K562 (cell line): ENCODE data around the gene R3HDM2. TPM values are rescaled to one million over a fixed set of nuclear protein-coding genes. Genes with fewer than 3 reads are reported as not detected.
A peak's percentile ranks its signal among the peaks of the same experiment; 100 is the strongest.

ENCODE experiments used
- CREBBP ChIP-seq: IDR thresholded peaks from one replicate; pipeline ENCODE4 v1.6.1; 2012; ENCODE audit warnings: low read depth, mild to moderate bottlenecking, control low read depth, inconsistent platforms, low read length
- EWSR1 ChIP-seq: fragments of 450-650 bp; IDR thresholded peaks from 2 replicates; pipeline ENCODE4 v1.6.1; 2018; ENCODE audit warnings: borderline replicate concordance, mild to moderate bottlenecking, low read depth, moderate library complexity; ENCODE audit not compliant: partially characterized antibody
- HMGN3 ChIP-seq: IDR thresholded peaks from 2 replicates; pipeline ENCODE4 v1.6.1; 2011; ENCODE audit warnings: borderline replicate concordance, low read depth, mild to moderate bottlenecking, mixed read lengths, low read length; ENCODE audit not compliant: insufficient read length; ENCODE audit errors: extremely low read depth
- KAT7 ChIP-seq: sonication (generic); formaldehyde crosslinking; IDR thresholded peaks from 2 replicates; pipeline ENCODE4 v1.8.0; 2022; ENCODE audit warnings: missing genetic modification reagents, mild to moderate bottlenecking, borderline replicate concordance
- MTA3 ChIP-seq: fragments of 450-650 bp; formaldehyde crosslinking; IDR thresholded peaks from 2 replicates; pipeline ENCODE4 v1.6.1; 2017; ENCODE audit warnings: mild to moderate bottlenecking, borderline replicate concordance
- MYC ChIP-seq, 2 experiments: fragments of 250-450 bp in 1 of 2; sonication (Bioruptor Pico) in 1 of 2; IDR thresholded peaks; 2 replicates each; pipeline versions ENCODE4 v1.5.1 to v1.6.1; 2012 to 2021; ENCODE audit warnings: low read depth in 2 of 2, borderline replicate concordance in 1 of 2, improper control_type of control experiment in 1 of 2, low read length in 1 of 2, mild to moderate bottlenecking in 1 of 2, moderate library complexity in 1 of 2
- RAD21 ChIP-seq, 2 experiments: fragments of 250-450 bp in 1 of 2; fragments of 450-650 bp in 1 of 2; sonication (Bioruptor Pico) in 1 of 2; formaldehyde crosslinking in 1 of 2; IDR thresholded peaks in 1 of 2; conservative IDR thresholded peaks in 1 of 2; 2 replicates each; pipeline versions ENCODE4 v1.4.0 to v1.8.0; 2020 to 2022; ENCODE audit warnings: mild to moderate bottlenecking in 2 of 2, moderate library complexity in 1 of 2
- RFX7 ChIP-seq: fragments of 250-450 bp; sonication (Bioruptor Pico); IDR thresholded peaks from 2 replicates; pipeline ENCODE4 v1.5.1; 2021; ENCODE audit warnings: mild to moderate bottlenecking
- STAG1 ChIP-seq: sonication (generic); formaldehyde crosslinking; IDR thresholded peaks from 2 replicates; pipeline ENCODE4 v1.5.0; 2020; ENCODE audit warnings: missing genetic modification reagents, borderline replicate concordance
- SUPT5H ChIP-seq: fragments of 450-650 bp; IDR thresholded peaks from 2 replicates; pipeline ENCODE4 v1.6.1; 2016
- TAF1 ChIP-seq: IDR thresholded peaks from 2 replicates; pipeline ENCODE4 v1.6.1; 2011; ENCODE audit warnings: mild to moderate bottlenecking, low read length, moderate library complexity; ENCODE audit not compliant: insufficient read depth, control insufficient read depth, severe bottlenecking; ENCODE audit errors: extremely low read depth
- TAF9B ChIP-seq: fragments of 450-650 bp; IDR thresholded peaks from 2 replicates; pipeline ENCODE4 v1.6.1; 2018; ENCODE audit warnings: mild to moderate bottlenecking; ENCODE audit not compliant: partially characterized antibody
- ZNF224 ChIP-seq: sonication (generic); formaldehyde crosslinking; IDR thresholded peaks from 2 replicates; pipeline ENCODE4 v1.8.0; 2022; ENCODE audit warnings: mild to moderate bottlenecking, missing genetic modification reagents
- ZNF79 ChIP-seq: fragments of 250-450 bp; sonication (Bioruptor Pico); IDR thresholded peaks from 2 replicates; pipeline ENCODE4 v1.4.0; 2020; ENCODE audit warnings: low read depth, mild to moderate bottlenecking, moderate library complexity
- polyA plus RNA-seq, 8 experiments: library from polyadenylated mRNA; depleted of rRNA in 4 of 8; stranded (reverse) in 5 of 8; unstranded in 3 of 8; fragments of >200 nt; fragmentation: Nextera tagmentation in 2 of 8; fragmentation: Illumina TruSeq in 1 of 8; extraction: Ambion mirVana in 2 of 8; extraction: Trizol in 1 of 8; gene quantifications; 2 replicates each; pipeline versions ENCODE4 v1.2.1 to v1.2.3, GENCODE V29; 2011 to 2014; ENCODE audit warnings: inconsistent platforms in 1 of 8, missing spikeins in 1 of 8
- total RNA-seq, 7 experiments: library from RNA; depleted of rRNA in 6 of 7; stranded (reverse); fragments of >200 nt in 6 of 7; fragmentation: Illumina TruSeq in 2 of 7; extraction: Trizol in 2 of 7; gene quantifications; 2 replicates each; pipeline versions ENCODE4 v1.2.1 to v1.2.3, GENCODE V29; 2011 to 2021; ENCODE audit warnings: low replicate concordance in 1 of 7
- TF ChIP-seq, protein P1 (sequence below): fragments of 250-450 bp; sonication (Bioruptor Pico); IDR thresholded peaks from 2 replicates; pipeline ENCODE4 v1.5.0; 2020; ENCODE audit warnings: mild to moderate bottlenecking, borderline replicate concordance
- TF ChIP-seq, protein P2 (sequence below): IDR thresholded peaks from 3 replicates; pipeline ENCODE4 v1.6.1; 2011; ENCODE audit warnings: borderline replicate concordance, mild to moderate bottlenecking, moderate library complexity; ENCODE audit not compliant: insufficient read length; ENCODE audit errors: extremely low read depth
- TF ChIP-seq, protein P3 (sequence below): sonication (generic); formaldehyde crosslinking; IDR thresholded peaks from 2 replicates; pipeline ENCODE4 v1.8.0; 2022; ENCODE audit warnings: missing genetic modification reagents, mild to moderate bottlenecking, moderate library complexity, borderline replicate concordance
- TF ChIP-seq, protein P4 (sequence below): fragments of 250-450 bp; sonication (Bioruptor Pico); IDR thresholded peaks from 2 replicates; pipeline ENCODE4 v1.8.0; 2021; ENCODE audit warnings: moderate library complexity, mild to moderate bottlenecking, inconsistent platforms

Gene R3HDM2
- total and polyA plus RNA-seq, 9 of the 15 experiments (the other 6 are each of a cell fraction or from before 2014, with no cell fraction given) = 3.3 to 18.8 (median 9.0) TPM

DNA sequence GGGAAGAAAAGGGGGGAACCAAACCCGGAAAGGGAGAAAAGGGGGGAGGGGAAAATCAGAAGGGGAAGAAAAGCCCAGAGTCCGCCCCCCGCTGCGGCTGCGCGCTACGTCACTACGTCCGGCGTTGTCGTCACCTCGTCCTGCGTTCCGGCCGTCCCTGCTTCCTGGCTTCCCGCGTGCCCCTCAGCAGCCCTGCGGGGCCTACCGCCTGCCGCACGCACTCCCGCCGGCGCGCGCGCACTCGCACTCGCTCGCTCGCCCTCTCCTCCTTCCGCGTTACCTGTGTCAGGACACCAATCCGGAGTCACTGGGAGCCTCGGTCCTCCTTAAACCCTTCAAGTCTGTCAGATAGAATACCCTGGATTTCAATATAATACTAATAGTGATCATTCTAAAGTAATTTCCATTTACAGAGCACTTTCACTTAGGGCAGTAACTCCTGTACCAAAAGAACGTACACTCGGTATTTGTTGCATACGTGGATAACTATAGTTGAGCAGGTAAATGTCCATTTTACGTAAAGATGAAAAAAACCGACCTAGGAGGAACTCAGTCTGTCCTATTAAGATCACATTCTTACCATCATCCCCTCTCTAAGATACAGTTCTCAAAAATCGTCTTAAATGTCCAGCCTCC lies at the start of gene R3HDM2 (continued):
- TF ChIP-seq, protein P1, sequence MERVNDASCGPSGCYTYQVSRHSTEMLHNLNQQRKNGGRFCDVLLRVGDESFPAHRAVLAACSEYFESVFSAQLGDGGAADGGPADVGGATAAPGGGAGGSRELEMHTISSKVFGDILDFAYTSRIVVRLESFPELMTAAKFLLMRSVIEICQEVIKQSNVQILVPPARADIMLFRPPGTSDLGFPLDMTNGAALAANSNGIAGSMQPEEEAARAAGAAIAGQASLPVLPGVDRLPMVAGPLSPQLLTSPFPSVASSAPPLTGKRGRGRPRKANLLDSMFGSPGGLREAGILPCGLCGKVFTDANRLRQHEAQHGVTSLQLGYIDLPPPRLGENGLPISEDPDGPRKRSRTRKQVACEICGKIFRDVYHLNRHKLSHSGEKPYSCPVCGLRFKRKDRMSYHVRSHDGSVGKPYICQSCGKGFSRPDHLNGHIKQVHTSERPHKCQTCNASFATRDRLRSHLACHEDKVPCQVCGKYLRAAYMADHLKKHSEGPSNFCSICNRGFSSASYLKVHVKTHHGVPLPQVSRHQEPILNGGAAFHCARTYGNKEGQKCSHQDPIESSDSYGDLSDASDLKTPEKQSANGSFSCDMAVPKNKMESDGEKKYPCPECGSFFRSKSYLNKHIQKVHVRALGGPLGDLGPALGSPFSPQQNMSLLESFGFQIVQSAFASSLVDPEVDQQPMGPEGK (CRISPR knock-in tag) = no peak
- TF ChIP-seq SUPT5H (peak; percentile 90), KAT7 (peak; percentile 65; the same call in 1 of the 2 replicates), CREBBP (no peak), ZNF224 (CRISPR knock-in tag) (peak; percentile 92; the same call in 1 of the 2 replicates), EWSR1 (no peak), RFX7 (CRISPR knock-in tag) (no peak), TAF1 (peak; percentile 87), HMGN3 (peak; percentile 57), STAG1 (no peak), ZNF79 (CRISPR knock-in tag) (no peak), MYC (IDR thresholded peaks at IDR 0.05; ENCODE audit: low read depth, low read length) (peak; percentile 96), MYC (CRISPR knock-in tag; IDR thresholded peaks at IDR 0.05; ENCODE audit: borderline replicate concordance, low read depth) (no peak), RAD21 (CRISPR knock-in tag; conservative IDR thresholded peaks at IDR 0.05 in 1 of 2, IDR thresholded peaks at IDR 0.05 in 1 of 2) (0 out of 4 replicates have a peak, but pooled peaks of 1 of the 2 experiments have one; percentile 11), TAF9B (peak; percentile 50), MTA3 (peak; percentile 65; the same call in 1 of the 2 replicates)
- TF ChIP-seq, protein P2, sequence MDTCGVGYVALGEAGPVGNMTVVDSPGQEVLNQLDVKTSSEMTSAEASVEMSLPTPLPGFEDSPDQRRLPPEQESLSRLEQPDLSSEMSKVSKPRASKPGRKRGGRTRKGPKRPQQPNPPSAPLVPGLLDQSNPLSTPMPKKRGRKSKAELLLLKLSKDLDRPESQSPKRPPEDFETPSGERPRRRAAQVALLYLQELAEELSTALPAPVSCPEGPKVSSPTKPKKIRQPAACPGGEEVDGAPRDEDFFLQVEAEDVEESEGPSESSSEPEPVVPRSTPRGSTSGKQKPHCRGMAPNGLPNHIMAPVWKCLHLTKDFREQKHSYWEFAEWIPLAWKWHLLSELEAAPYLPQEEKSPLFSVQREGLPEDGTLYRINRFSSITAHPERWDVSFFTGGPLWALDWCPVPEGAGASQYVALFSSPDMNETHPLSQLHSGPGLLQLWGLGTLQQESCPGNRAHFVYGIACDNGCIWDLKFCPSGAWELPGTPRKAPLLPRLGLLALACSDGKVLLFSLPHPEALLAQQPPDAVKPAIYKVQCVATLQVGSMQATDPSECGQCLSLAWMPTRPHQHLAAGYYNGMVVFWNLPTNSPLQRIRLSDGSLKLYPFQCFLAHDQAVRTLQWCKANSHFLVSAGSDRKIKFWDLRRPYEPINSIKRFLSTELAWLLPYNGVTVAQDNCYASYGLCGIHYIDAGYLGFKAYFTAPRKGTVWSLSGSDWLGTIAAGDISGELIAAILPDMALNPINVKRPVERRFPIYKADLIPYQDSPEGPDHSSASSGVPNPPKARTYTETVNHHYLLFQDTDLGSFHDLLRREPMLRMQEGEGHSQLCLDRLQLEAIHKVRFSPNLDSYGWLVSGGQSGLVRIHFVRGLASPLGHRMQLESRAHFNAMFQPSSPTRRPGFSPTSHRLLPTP = no peak
- TF ChIP-seq, protein P3, sequence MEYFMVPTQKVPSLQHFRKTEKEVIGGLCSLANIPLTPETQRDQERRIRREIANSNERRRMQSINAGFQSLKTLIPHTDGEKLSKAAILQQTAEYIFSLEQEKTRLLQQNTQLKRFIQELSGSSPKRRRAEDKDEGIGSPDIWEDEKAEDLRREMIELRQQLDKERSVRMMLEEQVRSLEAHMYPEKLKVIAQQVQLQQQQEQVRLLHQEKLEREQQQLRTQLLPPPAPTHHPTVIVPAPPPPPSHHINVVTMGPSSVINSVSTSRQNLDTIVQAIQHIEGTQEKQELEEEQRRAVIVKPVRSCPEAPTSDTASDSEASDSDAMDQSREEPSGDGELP = peak; percentile 83; the same call in 1 of the 2 replicates
- TF ChIP-seq, protein P4, sequence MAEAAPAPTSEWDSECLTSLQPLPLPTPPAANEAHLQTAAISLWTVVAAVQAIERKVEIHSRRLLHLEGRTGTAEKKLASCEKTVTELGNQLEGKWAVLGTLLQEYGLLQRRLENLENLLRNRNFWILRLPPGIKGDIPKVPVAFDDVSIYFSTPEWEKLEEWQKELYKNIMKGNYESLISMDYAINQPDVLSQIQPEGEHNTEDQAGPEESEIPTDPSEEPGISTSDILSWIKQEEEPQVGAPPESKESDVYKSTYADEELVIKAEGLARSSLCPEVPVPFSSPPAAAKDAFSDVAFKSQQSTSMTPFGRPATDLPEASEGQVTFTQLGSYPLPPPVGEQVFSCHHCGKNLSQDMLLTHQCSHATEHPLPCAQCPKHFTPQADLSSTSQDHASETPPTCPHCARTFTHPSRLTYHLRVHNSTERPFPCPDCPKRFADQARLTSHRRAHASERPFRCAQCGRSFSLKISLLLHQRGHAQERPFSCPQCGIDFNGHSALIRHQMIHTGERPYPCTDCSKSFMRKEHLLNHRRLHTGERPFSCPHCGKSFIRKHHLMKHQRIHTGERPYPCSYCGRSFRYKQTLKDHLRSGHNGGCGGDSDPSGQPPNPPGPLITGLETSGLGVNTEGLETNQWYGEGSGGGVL (CRISPR knock-in tag) = no peak
